ENCODE data around the gene SSNA1.

DNA sequence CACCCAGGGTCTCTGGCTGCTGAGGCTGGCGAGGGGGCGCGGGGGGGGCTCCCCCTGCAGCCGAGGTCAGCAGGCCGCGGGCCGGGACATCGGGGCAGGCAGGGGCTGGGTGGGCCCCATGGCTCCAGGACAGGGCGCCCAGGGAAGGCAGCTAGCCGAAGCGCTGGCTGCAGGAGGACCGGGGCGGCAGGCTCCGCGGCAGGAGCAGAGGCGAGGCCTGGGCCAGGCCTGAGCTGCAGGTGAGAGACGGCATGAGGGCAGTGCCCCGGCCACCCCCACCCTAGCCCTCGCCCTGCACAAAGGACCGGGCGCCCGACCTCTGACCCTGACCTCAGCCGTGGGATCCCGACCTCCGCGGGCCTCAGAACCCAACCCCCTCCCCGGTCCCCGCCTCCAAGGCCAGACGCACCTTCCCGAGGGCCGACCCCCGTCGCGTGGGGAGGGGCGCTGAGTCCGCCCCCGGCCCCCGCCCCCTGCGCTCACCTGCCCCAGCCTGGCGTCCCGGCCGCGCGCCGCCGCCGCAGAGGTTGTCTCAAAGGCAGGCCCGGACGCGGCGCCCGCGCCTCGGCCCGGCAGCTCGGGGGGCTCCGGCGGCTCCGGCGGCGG is 33.1 kb downstream of the SSNA1 start:
- TF ChIP-seq, protein P1, sequence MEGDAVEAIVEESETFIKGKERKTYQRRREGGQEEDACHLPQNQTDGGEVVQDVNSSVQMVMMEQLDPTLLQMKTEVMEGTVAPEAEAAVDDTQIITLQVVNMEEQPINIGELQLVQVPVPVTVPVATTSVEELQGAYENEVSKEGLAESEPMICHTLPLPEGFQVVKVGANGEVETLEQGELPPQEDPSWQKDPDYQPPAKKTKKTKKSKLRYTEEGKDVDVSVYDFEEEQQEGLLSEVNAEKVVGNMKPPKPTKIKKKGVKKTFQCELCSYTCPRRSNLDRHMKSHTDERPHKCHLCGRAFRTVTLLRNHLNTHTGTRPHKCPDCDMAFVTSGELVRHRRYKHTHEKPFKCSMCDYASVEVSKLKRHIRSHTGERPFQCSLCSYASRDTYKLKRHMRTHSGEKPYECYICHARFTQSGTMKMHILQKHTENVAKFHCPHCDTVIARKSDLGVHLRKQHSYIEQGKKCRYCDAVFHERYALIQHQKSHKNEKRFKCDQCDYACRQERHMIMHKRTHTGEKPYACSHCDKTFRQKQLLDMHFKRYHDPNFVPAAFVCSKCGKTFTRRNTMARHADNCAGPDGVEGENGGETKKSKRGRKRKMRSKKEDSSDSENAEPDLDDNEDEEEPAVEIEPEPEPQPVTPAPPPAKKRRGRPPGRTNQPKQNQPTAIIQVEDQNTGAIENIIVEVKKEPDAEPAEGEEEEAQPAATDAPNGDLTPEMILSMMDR (IDR thresholded peaks at IDR 0.05; ENCODE audit: insufficient read depth, low read depth, low read length), result no peak
- no peak for TF ChIP-seq EZH2 (IDR thresholded peaks at IDR 0.05; ENCODE audit: insufficient read depth, low read length)
